Central memory CD8-positive, alpha-beta T cell (primary cell): ENCODE results near the gene HORMAD2.
A peak's percentile ranks its signal among the peaks of the same experiment; 100 is the strongest.
"Not testable (repeated sequence)": the region's sequence is repeated elsewhere in the genome, so short reads cannot be mapped to it uniquely, and the experiment has no call there.

Experiments
- ATAC-seq: fragments of 150-1000 bp; cut with Tn5 transposase; replicated peaks from 2 replicates; pipeline ENCODE4 v1.10.0; 2022; ENCODE audit warnings: mild to moderate bottlenecking, moderate FRiP score, moderate number of reproducible peaks; ENCODE audit not compliant: poor library complexity, severe bottlenecking; ENCODE audit errors: extremely low read depth
- DNase-seq, 2 donors: peaks; one replicate each; pipeline ENCODE4 v3.0.0; 2021; ENCODE audit warnings: low spot score in 2 of 2
- H3K27ac Mint-ChIP-seq: one replicate; pipeline ENCODE4 v1.8.0; 2022; ENCODE audit warnings: low read depth, mild to moderate bottlenecking, moderate library complexity, mixed read lengths
- H3K27me3 Mint-ChIP-seq: one replicate; pipeline ENCODE4 v1.8.0; 2022; ENCODE audit warnings: mixed read lengths
- H3K36me3 Mint-ChIP-seq: one replicate; pipeline ENCODE4 v1.8.0; 2022; ENCODE audit warnings: mild to moderate bottlenecking, moderate library complexity, mixed read lengths; ENCODE audit not compliant: insufficient read depth
- H3K4me1 Mint-ChIP-seq: one replicate; pipeline ENCODE4 v1.8.0; 2022; ENCODE audit warnings: mixed read lengths
- H3K4me3 Mint-ChIP-seq: one replicate; pipeline ENCODE4 v1.8.0; 2022; ENCODE audit warnings: mild to moderate bottlenecking, moderate library complexity, mixed read lengths
- H3K9me3 Mint-ChIP-seq: one replicate; pipeline ENCODE4 v1.8.0; 2022; ENCODE audit warnings: mixed read lengths

Gene HORMAD2

GRCh38 chr22:30062259-30062658 lies 18.0 kb upstream of the HORMAD2 start:
- Mint-ChIP-seq H3K4me1 (no peaks in the 10 kb centered on the region), H3K27me3 (peaks cover 41% of the 10 kb centered on the region), H3K9me3 (peaks cover 11% of the 10 kb centered on the region), H3K27ac (no peak overlapping the region), H3K4me3 (no peak overlapping the region), H3K36me3 (peaks cover 4% of the 10 kb centered on the region)
- ATAC-seq (no peak), DNase-seq (no peak)

GRCh38 chr22:30062950-30063349 lies 17.3 kb upstream of the HORMAD2 start:
- no peak for DNase-seq
- Mint-ChIP-seq H3K27ac (no peak overlapping the region), H3K4me3 (no peak overlapping the region), H3K9me3 (peaks cover 11% of the 10 kb centered on the region), H3K36me3 (no peaks in the 10 kb centered on the region), H3K27me3 (peaks cover 41% of the 10 kb centered on the region), H3K4me1 (no peaks in the 10 kb centered on the region)
- ATAC-seq: no peak

GRCh38 chr22:30064172-30064571 lies 16.1 kb upstream of the HORMAD2 start:
- H3K9me3 Mint-ChIP-seq: peaks cover 11% of the 10 kb centered on the region
- no peaks in the 10 kb centered on the region for H3K36me3 Mint-ChIP-seq
- H3K4me3 Mint-ChIP-seq: no peak overlapping the region
- H3K27me3 Mint-ChIP-seq: peaks cover 30% of the 10 kb centered on the region
- DNase-seq: no peak
- H3K4me1 Mint-ChIP-seq: no peaks in the 10 kb centered on the region
- no peak for ATAC-seq
- no peak overlapping the region for H3K27ac Mint-ChIP-seq

GRCh38 chr22:30073743-30074142 lies 6.5 kb upstream of the HORMAD2 start:
- Mint-ChIP-seq H3K4me1 (peaks cover 11% of the 10 kb centered on the region), H3K27me3 (no peaks in the 10 kb centered on the region), H3K27ac (no peak overlapping the region), H3K4me3 (no peak overlapping the region), H3K9me3 (no peaks in the 10 kb centered on the region), H3K36me3 (no peaks in the 10 kb centered on the region)
- ATAC-seq (no peak), DNase-seq (no peak)

- no peak overlapping the region for H3K27ac Mint-ChIP-seq
- H3K27me3 Mint-ChIP-seq: no peaks in the 10 kb centered on the region
- no peaks in the 10 kb centered on the region for H3K9me3 Mint-ChIP-seq
- DNase-seq: no peak
- ATAC-seq: no peak
- no peaks in the 10 kb centered on the region for H3K36me3 Mint-ChIP-seq
- no peak overlapping the region for H3K4me3 Mint-ChIP-seq
- H3K4me1 Mint-ChIP-seq: peaks cover 15% of the 10 kb centered on the region
These were observed 6.1 kb upstream of the HORMAD2 start for GRCh38 chr22:30074147-30074546.

- ATAC-seq: no peak
- Mint-ChIP-seq H3K4me3 (no peak overlapping the region), H3K4me1 (peaks cover 16% of the 10 kb centered on the region), H3K9me3 (no peaks in the 10 kb centered on the region), H3K36me3 (no peaks in the 10 kb centered on the region), H3K27me3 (no peaks in the 10 kb centered on the region), H3K27ac (no peak overlapping the region)
- DNase-seq: no peak
These were observed 5.3 kb upstream of the HORMAD2 start for GRCh38 chr22:30074994-30075393.

DNA sequence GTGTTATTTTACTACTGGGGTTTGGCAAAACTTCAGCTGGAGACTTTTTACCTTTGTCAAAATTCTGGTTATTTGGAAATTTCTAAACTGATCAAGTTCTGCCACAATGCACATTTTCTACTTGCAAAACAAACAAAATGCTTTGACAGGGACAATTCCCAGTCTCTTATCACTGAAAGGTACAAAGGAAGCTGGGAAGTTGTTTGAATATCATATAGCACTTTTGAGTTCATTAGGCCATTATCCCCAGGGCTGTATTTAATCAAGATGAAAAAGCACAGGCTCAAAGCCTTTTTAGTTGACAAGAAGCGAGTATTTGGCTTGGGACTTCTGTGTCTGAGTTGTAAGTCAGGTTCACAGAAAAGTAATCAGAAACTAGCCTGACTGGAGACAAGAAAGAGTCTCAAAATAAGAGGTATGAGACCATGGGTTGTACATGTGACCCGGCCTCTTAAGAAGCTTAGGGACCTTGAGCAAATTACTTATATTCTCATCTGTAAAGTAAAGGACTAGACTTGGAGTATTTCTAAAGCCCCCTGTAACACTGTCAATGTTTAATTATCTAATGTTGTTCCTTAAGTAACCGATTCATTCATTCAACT lies 2.9 kb upstream of the HORMAD2 start:
- H3K9me3 Mint-ChIP-seq: no peaks in the 10 kb centered on the region
- H3K27ac Mint-ChIP-seq: no peak overlapping the region
- ATAC-seq (no peak), DNase-seq (no peak)
- no peaks in the 10 kb centered on the region for H3K36me3 Mint-ChIP-seq
- H3K4me3 Mint-ChIP-seq: no peak overlapping the region
- H3K4me1 Mint-ChIP-seq: peaks cover 16% of the 10 kb centered on the region
- no peaks in the 10 kb centered on the region for H3K27me3 Mint-ChIP-seq

GRCh38 chr22:30078320-30079311 lies 1.6 kb upstream of the HORMAD2 start:
- H3K4me1 Mint-ChIP-seq: peaks cover 16% of the 10 kb centered on the region
- H3K9me3 Mint-ChIP-seq: no peaks in the 10 kb centered on the region
- H3K27ac Mint-ChIP-seq: peak overlapping the region; percentile 77
- ATAC-seq: peak; percentile 82
- H3K4me3 Mint-ChIP-seq: peak overlapping the region; percentile 53
- H3K27me3 Mint-ChIP-seq: no peaks in the 10 kb centered on the region
- peaks cover 1% of the 10 kb centered on the region for H3K36me3 Mint-ChIP-seq
- DNase-seq: no peak

GRCh38 chr22:30080805-30081204 lies 541 bp downstream of the HORMAD2 start:
- Mint-ChIP-seq H3K9me3 (no peaks in the 10 kb centered on the region), H3K4me1 (peaks cover 16% of the 10 kb centered on the region), H3K36me3 (peaks cover 1% of the 10 kb centered on the region), H3K4me3 (no peak overlapping the region), H3K27ac (no peak overlapping the region), H3K27me3 (no peaks in the 10 kb centered on the region)
- DNase-seq: no peak
- ATAC-seq: no peak

- H3K4me1 Mint-ChIP-seq: peaks cover 6% of the 10 kb centered on the region
- H3K9me3 Mint-ChIP-seq: no peaks in the 10 kb centered on the region
- no peak for ATAC-seq
- H3K27me3 Mint-ChIP-seq: no peaks in the 10 kb centered on the region
- H3K4me3 Mint-ChIP-seq: no peak overlapping the region
- no peak for DNase-seq
- peaks cover 2% of the 10 kb centered on the region for H3K36me3 Mint-ChIP-seq
- no peak overlapping the region for H3K27ac Mint-ChIP-seq
These were observed 6.2 kb downstream of the HORMAD2 start for GRCh38 chr22:30086496-30086895.

DNA sequence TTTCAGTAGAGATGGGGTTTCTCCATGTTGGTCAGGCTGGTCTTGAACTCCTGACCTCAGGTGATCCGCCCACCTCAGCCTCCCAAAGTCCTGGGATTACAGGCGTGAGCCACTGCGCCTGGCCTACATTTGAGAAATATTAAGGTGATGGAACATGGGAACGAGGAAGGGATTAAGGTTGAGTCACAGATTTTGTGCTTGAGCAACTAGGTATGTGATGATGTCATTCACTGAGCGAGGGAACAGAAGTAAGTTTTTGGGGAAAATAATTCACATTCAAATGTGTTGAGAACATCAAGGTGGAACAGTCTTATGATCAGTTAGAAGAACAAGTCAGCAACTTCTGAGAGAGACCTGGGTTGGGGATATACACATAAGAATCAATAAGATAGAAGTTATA lies 6.8 kb downstream of the HORMAD2 start:
- not testable (repeated sequence) for H3K36me3 Mint-ChIP-seq, H3K4me1 Mint-ChIP-seq, ATAC-seq, H3K27ac Mint-ChIP-seq, H3K4me3 Mint-ChIP-seq, H3K27me3 Mint-ChIP-seq, DNase-seq, H3K9me3 Mint-ChIP-seq

- peaks cover 6% of the 10 kb centered on the region for H3K4me1 Mint-ChIP-seq
- no peaks in the 10 kb centered on the region for H3K9me3 Mint-ChIP-seq
- H3K4me3 Mint-ChIP-seq: no peak overlapping the region
- ATAC-seq (no peak), DNase-seq (no peak)
- no peak overlapping the region for H3K27ac Mint-ChIP-seq
- peaks cover 2% of the 10 kb centered on the region for H3K36me3 Mint-ChIP-seq
- H3K27me3 Mint-ChIP-seq: peaks cover 4% of the 10 kb centered on the region
These were observed 7.3 kb downstream of the HORMAD2 start for GRCh38 chr22:30087611-30088010.

GRCh38 chr22:30088468-30088867 lies 8.2 kb downstream of the HORMAD2 start:
- Mint-ChIP-seq H3K27ac (no peak overlapping the region), H3K27me3 (peaks cover 9% of the 10 kb centered on the region), H3K4me1 (peaks cover 6% of the 10 kb centered on the region), H3K9me3 (no peaks in the 10 kb centered on the region), H3K4me3 (no peak overlapping the region), H3K36me3 (peaks cover 1% of the 10 kb centered on the region)
- no peak for ATAC-seq
- no peak for DNase-seq
